Chondrocyte (in vitro differentiated cells): Measurements from ENCODE around the gene PPM1E. TPM values are rescaled to one million over a fixed set of nuclear protein-coding genes. Genes with fewer than 3 reads are reported as not detected.

ENCODE experiments used
- DNase-seq: peaks from one replicate; pipeline ENCODE4 v3.0.0; 2021; ENCODE audit warnings: mixed read lengths, low spot score
- H3K27ac Mint-ChIP-seq: one replicate; pipeline ENCODE4 v1.8.0; 2021; ENCODE audit warnings: mild to moderate bottlenecking, moderate library complexity, mixed read lengths; ENCODE audit not compliant: unreplicated experiment
- H3K27me3 Mint-ChIP-seq: 2 replicates; pipeline ENCODE4 v1.8.0; 2021; ENCODE audit warnings: low read depth, mixed read lengths
- H3K36me3 Mint-ChIP-seq: 2 replicates; pipeline ENCODE4 v1.8.0; 2021; ENCODE audit warnings: low read depth, mixed read lengths
- H3K4me1 Mint-ChIP-seq: 2 replicates; pipeline ENCODE4 v1.8.0; 2021; ENCODE audit warnings: low read depth, mild to moderate bottlenecking, mixed read lengths
- H3K4me3 Mint-ChIP-seq: one replicate; pipeline ENCODE4 v1.8.0; 2021; ENCODE audit warnings: mild to moderate bottlenecking, moderate library complexity, mixed read lengths; ENCODE audit not compliant: unreplicated experiment
- H3K9me3 Mint-ChIP-seq: 2 replicates; pipeline ENCODE4 v1.8.0; 2021; ENCODE audit warnings: low read depth, mixed read lengths
- total RNA-seq: library from RNA; stranded (reverse); gene quantifications from 3 replicates; pipeline ENCODE4 v1.2.1, GENCODE V29; 2021
- TF ChIP-seq, protein P1 (sequence below): fragments of 200-600 bp; sonication (generic); IDR thresholded peaks from 2 replicates; pipeline ENCODE4 v1.5.0; 2021; ENCODE audit warnings: antibody characterized with exemption, mild to moderate bottlenecking, moderate library complexity

The PPM1E gene
- total RNA-seq, 1 donor from 2014 or later = 2.2 TPM

DNA sequence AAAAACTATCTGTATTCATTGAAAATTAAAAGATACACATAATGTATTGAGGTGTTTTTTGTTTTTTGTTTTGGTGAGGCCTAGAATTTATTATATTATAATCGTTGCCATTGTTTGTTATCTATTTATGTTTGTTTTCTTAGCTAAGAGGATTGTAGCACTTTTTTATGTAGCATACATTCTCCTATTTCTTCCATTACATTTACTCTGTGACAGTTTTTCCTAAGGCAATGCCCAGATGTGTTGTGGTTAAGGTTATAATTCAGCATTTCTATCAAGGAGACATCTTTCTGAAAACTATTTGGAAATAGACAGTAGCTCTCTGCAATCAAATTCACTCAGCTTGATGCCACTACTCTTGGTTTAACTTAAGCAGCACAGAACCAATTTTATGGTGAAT, 161.6 kb downstream of the PPM1E start:
- Mint-ChIP-seq H3K4me3 (no peak overlapping the region), H3K4me1 (peaks cover 23% of the 10 kb centered on the region), H3K9me3 (peaks cover 7% of the 10 kb centered on the region), H3K27ac (no peak overlapping the region), H3K27me3 (no peaks in the 10 kb centered on the region), H3K36me3 (no peaks in the 10 kb centered on the region)
- TF ChIP-seq, protein P1, sequence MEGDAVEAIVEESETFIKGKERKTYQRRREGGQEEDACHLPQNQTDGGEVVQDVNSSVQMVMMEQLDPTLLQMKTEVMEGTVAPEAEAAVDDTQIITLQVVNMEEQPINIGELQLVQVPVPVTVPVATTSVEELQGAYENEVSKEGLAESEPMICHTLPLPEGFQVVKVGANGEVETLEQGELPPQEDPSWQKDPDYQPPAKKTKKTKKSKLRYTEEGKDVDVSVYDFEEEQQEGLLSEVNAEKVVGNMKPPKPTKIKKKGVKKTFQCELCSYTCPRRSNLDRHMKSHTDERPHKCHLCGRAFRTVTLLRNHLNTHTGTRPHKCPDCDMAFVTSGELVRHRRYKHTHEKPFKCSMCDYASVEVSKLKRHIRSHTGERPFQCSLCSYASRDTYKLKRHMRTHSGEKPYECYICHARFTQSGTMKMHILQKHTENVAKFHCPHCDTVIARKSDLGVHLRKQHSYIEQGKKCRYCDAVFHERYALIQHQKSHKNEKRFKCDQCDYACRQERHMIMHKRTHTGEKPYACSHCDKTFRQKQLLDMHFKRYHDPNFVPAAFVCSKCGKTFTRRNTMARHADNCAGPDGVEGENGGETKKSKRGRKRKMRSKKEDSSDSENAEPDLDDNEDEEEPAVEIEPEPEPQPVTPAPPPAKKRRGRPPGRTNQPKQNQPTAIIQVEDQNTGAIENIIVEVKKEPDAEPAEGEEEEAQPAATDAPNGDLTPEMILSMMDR = no peak
- no peak for DNase-seq

DNA sequence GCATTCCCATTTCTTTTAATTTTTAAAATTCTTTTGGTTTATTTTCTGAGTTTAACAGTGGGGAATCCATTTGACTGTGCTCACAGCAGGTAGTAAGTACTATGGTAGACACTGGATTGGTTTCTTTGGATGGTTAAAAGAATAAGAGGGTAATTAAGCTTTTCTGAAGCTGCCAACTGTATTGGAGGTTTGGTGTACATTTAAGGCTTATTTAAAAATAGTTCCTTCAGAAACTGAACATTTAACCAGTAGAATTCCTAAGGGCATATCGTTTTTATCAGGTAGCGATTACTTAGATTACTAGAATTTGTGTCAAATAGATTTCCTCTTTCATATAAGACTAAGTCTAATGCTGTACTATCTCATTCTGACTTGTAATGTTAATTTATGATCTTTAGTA, 162.4 kb downstream of the PPM1E start:
- Mint-ChIP-seq H3K27ac (no peak overlapping the region), H3K9me3 (peaks cover 1% of the 10 kb centered on the region), H3K4me1 (peaks cover 23% of the 10 kb centered on the region), H3K36me3 (no peaks in the 10 kb centered on the region), H3K27me3 (no peaks in the 10 kb centered on the region), H3K4me3 (no peak overlapping the region)
- TF ChIP-seq, protein P1 = no peak
- no peak for DNase-seq

DNA sequence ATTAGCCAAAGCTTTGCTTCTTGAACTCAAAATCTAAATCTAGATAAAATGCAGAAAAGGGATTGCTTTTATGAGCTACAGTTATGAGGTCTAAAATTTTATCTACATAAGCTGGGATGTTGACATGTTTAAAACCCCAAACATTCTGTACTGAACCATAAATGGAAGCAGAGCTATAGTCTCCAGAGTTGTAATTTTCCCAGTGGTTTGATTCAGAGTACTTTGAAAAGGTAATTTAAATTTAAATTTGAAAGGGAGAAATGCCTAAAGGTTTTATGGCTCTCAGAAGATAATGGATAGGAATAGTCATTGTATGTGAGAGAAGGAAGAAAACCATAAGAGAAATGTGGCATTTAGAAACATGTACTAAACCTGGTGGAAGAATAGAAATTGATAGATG, 163.2 kb downstream of the PPM1E start:
- DNase-seq = no peak
- H3K4me1 Mint-ChIP-seq = peaks cover 23% of the 10 kb centered on the region
- TF ChIP-seq, protein P1 = no peak
- H3K27me3 Mint-ChIP-seq = no peaks in the 10 kb centered on the region
- H3K9me3 Mint-ChIP-seq = no peaks in the 10 kb centered on the region
- no peak overlapping the region for H3K4me3 Mint-ChIP-seq
- no peaks in the 10 kb centered on the region for H3K36me3 Mint-ChIP-seq
- no peak overlapping the region for H3K27ac Mint-ChIP-seq

DNA sequence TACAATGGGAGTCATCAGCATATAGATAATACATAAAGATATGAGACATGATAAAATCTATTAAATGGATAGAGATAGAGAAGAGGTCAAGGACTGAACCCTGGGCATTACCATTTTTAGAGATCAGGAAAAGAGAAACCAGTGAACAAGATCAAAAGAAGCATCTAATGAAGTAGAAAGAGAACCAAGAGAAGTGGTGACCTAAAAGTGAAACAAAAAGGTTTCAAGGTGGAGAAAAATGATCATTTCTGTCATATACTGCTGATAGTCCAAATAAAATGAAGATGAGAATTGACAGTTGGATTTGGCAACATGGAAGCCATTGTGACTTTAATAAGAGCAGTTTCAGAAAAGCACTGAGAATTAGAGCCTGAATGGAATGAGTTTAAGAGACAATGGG, 165.1 kb downstream of the PPM1E start:
- Mint-ChIP-seq H3K27me3 (no peaks in the 10 kb centered on the region), H3K4me1 (peaks cover 14% of the 10 kb centered on the region), H3K4me3 (no peak overlapping the region), H3K36me3 (no peaks in the 10 kb centered on the region), H3K27ac (no peak overlapping the region), H3K9me3 (no peaks in the 10 kb centered on the region)
- no peak for DNase-seq
- TF ChIP-seq, protein P1 = no peak

DNA sequence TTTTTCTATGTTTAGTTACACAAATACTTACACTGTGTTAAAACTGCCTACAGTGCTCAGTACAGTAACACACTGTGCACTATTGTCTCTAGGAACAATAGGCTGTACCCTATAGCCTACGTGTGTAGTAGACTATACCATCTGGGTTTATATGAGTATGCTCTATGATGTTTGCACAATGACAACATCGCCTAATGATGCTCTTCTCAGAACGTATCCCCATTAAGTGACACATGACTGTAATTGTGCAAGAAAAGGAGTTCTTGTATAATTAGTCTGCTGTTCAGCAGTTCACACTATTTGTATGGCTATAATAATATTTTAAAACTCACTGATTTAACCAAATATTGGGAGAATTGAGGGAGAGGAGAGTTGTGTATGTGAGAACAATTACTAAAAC, 177.3 kb downstream of the PPM1E start:
- TF ChIP-seq, protein P1 = no peak
- DNase-seq = no peak
- H3K27me3 Mint-ChIP-seq = no peaks in the 10 kb centered on the region
- H3K4me3 Mint-ChIP-seq = no peak overlapping the region
- no peaks in the 10 kb centered on the region for H3K36me3 Mint-ChIP-seq
- no peaks in the 10 kb centered on the region for H3K9me3 Mint-ChIP-seq
- no peaks in the 10 kb centered on the region for H3K4me1 Mint-ChIP-seq
- H3K27ac Mint-ChIP-seq = no peak overlapping the region
